Endodermal cell (in vitro differentiated cells): ENCODE data around the gene MTMR2. TPM values are rescaled to one million over a fixed set of nuclear protein-coding genes. Genes with fewer than 3 reads are reported as not detected.

Source experiments
- DNase-seq: peaks from one replicate; pipeline ENCODE4 v3.0.0-alpha.2; 2017
- H3K27ac ChIP-seq: 2 replicates; pipeline ENCODE4 v1.5.1; 2013; ENCODE audit warnings: mild to moderate bottlenecking, low read depth, low read length, moderate library complexity
- H3K27me3 ChIP-seq: 2 replicates; pipeline ENCODE4 v1.6.1; 2013; ENCODE audit warnings: mild to moderate bottlenecking, low read length, moderate library complexity; ENCODE audit not compliant: insufficient read depth, control insufficient read depth, poor library complexity, severe bottlenecking
- H3K36me3 ChIP-seq: 2 replicates; pipeline ENCODE4 v1.7.0; 2013; ENCODE audit warnings: mild to moderate bottlenecking, low read length, moderate library complexity; ENCODE audit not compliant: control insufficient read depth, insufficient read depth
- H3K4me1 ChIP-seq: one replicate; pipeline ENCODE4 v1.7.0; 2013; ENCODE audit warnings: low read length; ENCODE audit not compliant: control insufficient read depth, insufficient read depth
- H3K4me3 ChIP-seq: 2 replicates; pipeline ENCODE4 v1.5.1; 2013; ENCODE audit warnings: mild to moderate bottlenecking, low read length, moderate library complexity
- H3K9ac ChIP-seq: 2 replicates; pipeline ENCODE4 v1.6.1; 2013; ENCODE audit warnings: mild to moderate bottlenecking, low read length, moderate library complexity; ENCODE audit not compliant: poor library complexity, severe bottlenecking; ENCODE audit errors: extremely low read depth
- H3K9me3 ChIP-seq: 2 replicates; pipeline ENCODE4 v1.6.1; 2013; ENCODE audit warnings: mild to moderate bottlenecking, low read length, moderate library complexity; ENCODE audit not compliant: control insufficient read depth
- H3K27ac Mint-ChIP-seq: 2 replicates; pipeline ENCODE4 v1.8.0; 2020; ENCODE audit warnings: mixed read lengths
- H3K27me3 Mint-ChIP-seq: 2 replicates; pipeline ENCODE4 v1.8.0; 2021; ENCODE audit warnings: mild to moderate bottlenecking, mixed read lengths; ENCODE audit not compliant: insufficient read depth
- H3K36me3 Mint-ChIP-seq: 2 replicates; pipeline ENCODE4 v1.8.0; 2020; ENCODE audit warnings: low read depth, mixed read lengths
- H3K4me1 Mint-ChIP-seq: 2 replicates; pipeline ENCODE4 v1.8.0; 2020; ENCODE audit warnings: mixed read lengths
- H3K4me3 Mint-ChIP-seq: 2 replicates; pipeline ENCODE4 v1.8.0; 2020; ENCODE audit warnings: mild to moderate bottlenecking, moderate library complexity, mixed read lengths
- H3K9me3 Mint-ChIP-seq: 2 replicates; pipeline ENCODE4 v1.8.0; 2020; ENCODE audit warnings: mild to moderate bottlenecking, mixed read lengths
- WGBS, 2 experiments: methylation state at CpG; one replicate each; pipeline versions ENCODE4 v1.1.5 to v1.1.7; 2013; ENCODE audit warnings: missing lambda C conversion rate in 2 of 2, mixed read lengths in 1 of 2; ENCODE audit not compliant: insufficient coverage in 1 of 2, insufficient read length in 1 of 2; 5-methylcytosine and 5-hydroxymethylcytosine counted together
- total RNA-seq, 2 donors: library from RNA; stranded (reverse); fragmentation: NEBNext Ultra II Directional in 1 of 2; extraction: Animal tissue kit (Norgen Biotek cat#: 25700) in 1 of 2; gene quantifications; 2 replicates in 1 of 2; 3 replicates in 1 of 2; pipeline ENCODE4 v1.2.1, GENCODE V29; 2021
- TF ChIP-seq, protein P1 (sequence below): fragments of 200-600 bp; sonication (generic); conservative IDR thresholded peaks from 2 replicates; pipeline ENCODE4 v1.5.0; 2021; ENCODE audit warnings: antibody characterized with exemption, mild to moderate bottlenecking

MTMR2 gene
- total RNA-seq, 2 donors from 2014 or later: 56.9 to 65.8 TPM

GRCh38 chr11:95925011-95925410, 1.1 kb upstream of the MTMR2 start:
- TF ChIP-seq, protein P1, sequence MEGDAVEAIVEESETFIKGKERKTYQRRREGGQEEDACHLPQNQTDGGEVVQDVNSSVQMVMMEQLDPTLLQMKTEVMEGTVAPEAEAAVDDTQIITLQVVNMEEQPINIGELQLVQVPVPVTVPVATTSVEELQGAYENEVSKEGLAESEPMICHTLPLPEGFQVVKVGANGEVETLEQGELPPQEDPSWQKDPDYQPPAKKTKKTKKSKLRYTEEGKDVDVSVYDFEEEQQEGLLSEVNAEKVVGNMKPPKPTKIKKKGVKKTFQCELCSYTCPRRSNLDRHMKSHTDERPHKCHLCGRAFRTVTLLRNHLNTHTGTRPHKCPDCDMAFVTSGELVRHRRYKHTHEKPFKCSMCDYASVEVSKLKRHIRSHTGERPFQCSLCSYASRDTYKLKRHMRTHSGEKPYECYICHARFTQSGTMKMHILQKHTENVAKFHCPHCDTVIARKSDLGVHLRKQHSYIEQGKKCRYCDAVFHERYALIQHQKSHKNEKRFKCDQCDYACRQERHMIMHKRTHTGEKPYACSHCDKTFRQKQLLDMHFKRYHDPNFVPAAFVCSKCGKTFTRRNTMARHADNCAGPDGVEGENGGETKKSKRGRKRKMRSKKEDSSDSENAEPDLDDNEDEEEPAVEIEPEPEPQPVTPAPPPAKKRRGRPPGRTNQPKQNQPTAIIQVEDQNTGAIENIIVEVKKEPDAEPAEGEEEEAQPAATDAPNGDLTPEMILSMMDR: no peak
- peaks cover under 1% of the 10 kb centered on the region for H3K9me3 ChIP-seq
- Mint-ChIP-seq H3K4me1 (peaks cover 18% of the 10 kb centered on the region), H3K27me3 (no peaks in the 10 kb centered on the region), H3K36me3 (no peaks in the 10 kb centered on the region), H3K9me3 (no peaks in the 10 kb centered on the region), H3K27ac (peak overlapping the region; percentile 74), H3K4me3 (peak overlapping the region; percentile 92)
- H3K9ac ChIP-seq: peak overlapping the region; percentile 86
- no peaks in the 10 kb centered on the region for H3K27me3 ChIP-seq
- DNase-seq: no peak
- no peak overlapping the region for H3K27ac ChIP-seq
- H3K36me3 ChIP-seq: no peaks in the 10 kb centered on the region
- peak overlapping the region; percentile 94 for H3K4me3 ChIP-seq
- WGBS, 2 experiments: 67 to 79% methylated on average over 3 to 5 of the region's 5 CpGs
- H3K4me1 ChIP-seq: no peaks in the 10 kb centered on the region

DNA sequence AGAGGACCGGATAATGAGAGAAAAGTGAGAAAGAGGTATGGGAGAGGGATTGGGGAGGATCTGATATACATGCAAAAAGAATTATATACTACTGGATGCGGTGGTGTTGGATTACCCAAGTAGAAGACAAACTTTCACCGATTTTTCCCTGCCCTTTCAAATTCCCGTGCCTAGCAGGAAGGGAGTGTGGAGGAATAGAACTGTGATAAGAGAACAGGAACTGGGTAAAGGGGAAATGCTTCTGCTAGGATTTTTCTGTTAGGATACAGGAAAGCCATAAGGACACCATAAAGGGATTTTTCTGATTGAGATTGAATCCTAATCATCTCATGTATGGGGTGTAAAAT, 480 bp upstream of the MTMR2 start:
- TF ChIP-seq, protein P1: no peak
- H3K4me3 Mint-ChIP-seq: peak overlapping the region; percentile 92

GRCh38 chr11:95923439-95923727, 524 bp downstream of the MTMR2 start:
- peak overlapping the region; percentile 98 for H3K27ac Mint-ChIP-seq
- H3K27me3 Mint-ChIP-seq: no peaks in the 10 kb centered on the region
- no peaks in the 10 kb centered on the region for H3K27me3 ChIP-seq
- H3K4me3 Mint-ChIP-seq: peak overlapping the region; percentile 92
- H3K27ac ChIP-seq: peak overlapping the region; percentile 61
- no peaks in the 10 kb centered on the region for H3K9me3 ChIP-seq
- peak overlapping the region; percentile 94 for H3K4me3 ChIP-seq
- WGBS, 2 experiments: 0% methylated on average over 2 to 7 of the region's 7 CpGs
- H3K9me3 Mint-ChIP-seq: no peaks in the 10 kb centered on the region
- TF ChIP-seq, protein P1: no peak
- H3K36me3 ChIP-seq: no peaks in the 10 kb centered on the region
- H3K9ac ChIP-seq: peak overlapping the region; percentile 86
- peaks cover 18% of the 10 kb centered on the region for H3K4me1 Mint-ChIP-seq
- no peaks in the 10 kb centered on the region for H3K4me1 ChIP-seq
- H3K36me3 Mint-ChIP-seq: no peaks in the 10 kb centered on the region
- DNase-seq: no peak

More for the DNA sequence above, 480 bp upstream of the MTMR2 start:
- Histone ChIP-seq H3K4me1 (no peaks in the 10 kb centered on the region), H3K9ac (peak overlapping the region; percentile 86), H3K27me3 (no peaks in the 10 kb centered on the region), H3K9me3 (no peaks in the 10 kb centered on the region), H3K27ac (peak overlapping the region; percentile 81), H3K36me3 (no peaks in the 10 kb centered on the region), H3K4me3 (peak overlapping the region; percentile 94)
- DNase-seq: no peak
- H3K4me1 Mint-ChIP-seq: peaks cover 18% of the 10 kb centered on the region
- H3K27ac Mint-ChIP-seq: peak overlapping the region; percentile 98
- no peaks in the 10 kb centered on the region for H3K9me3 Mint-ChIP-seq
- no peaks in the 10 kb centered on the region for H3K36me3 Mint-ChIP-seq
- 0% methylated on average over 1 to 4 of the region's 4 CpGs for WGBS, 2 experiments
- no peaks in the 10 kb centered on the region for H3K27me3 Mint-ChIP-seq
